ENCODE measurements around the gene FGFBP2. TPM values are rescaled to one million over a fixed set of nuclear protein-coding genes. Genes with fewer than 3 reads are reported as not detected.

The FGFBP2 gene
- total RNA-seq, 1 experiment from 2014 or later = not detected

- Histone ChIP-seq H3K36me3 (replicated peaks; ENCODE audit: control insufficient read depth, insufficient read depth, low read length) (no peaks in the 10 kb centered on the region), H3K27me3 (ENCODE audit: control insufficient read depth, insufficient read depth, low read length) (no peaks in the 10 kb centered on the region), H3K4me3 (ENCODE audit: insufficient read depth, low read depth, low read length) (no peak overlapping the region)
- no peak for DNase-seq
Observed at GRCh38 chr4:15953625-15954024, 9.3 kb downstream of the FGFBP2 start.

GRCh38 chr4:15951781-15952180 is 11.2 kb downstream of the FGFBP2 start:
- no peak for DNase-seq
- Histone ChIP-seq H3K36me3 (replicated peaks; ENCODE audit: control insufficient read depth, insufficient read depth, low read length) (no peaks in the 10 kb centered on the region), H3K27me3 (ENCODE audit: control insufficient read depth, insufficient read depth, low read length) (no peaks in the 10 kb centered on the region), H3K4me3 (ENCODE audit: insufficient read depth, low read depth, low read length) (no peak overlapping the region)

GRCh38 chr4:15948826-15949225 is 14.1 kb downstream of the FGFBP2 start:
- H3K4me3 ChIP-seq (ENCODE audit: insufficient read depth, low read depth, low read length) = no peak overlapping the region
- H3K27me3 ChIP-seq (ENCODE audit: control insufficient read depth, insufficient read depth, low read length) = no peaks in the 10 kb centered on the region
- no peaks in the 10 kb centered on the region for H3K36me3 ChIP-seq (replicated peaks; ENCODE audit: control insufficient read depth, insufficient read depth, low read length)
- no peak for DNase-seq

- no peaks in the 10 kb centered on the region for H3K36me3 ChIP-seq (replicated peaks; ENCODE audit: control insufficient read depth, insufficient read depth, low read length)
- H3K4me3 ChIP-seq (ENCODE audit: insufficient read depth, low read depth, low read length) = no peak overlapping the region
- no peaks in the 10 kb centered on the region for H3K27me3 ChIP-seq (ENCODE audit: control insufficient read depth, insufficient read depth, low read length)
- no peak for DNase-seq
Observed at GRCh38 chr4:15947684-15948083, 15.3 kb downstream of the FGFBP2 start.

- Histone ChIP-seq H3K4me3 (ENCODE audit: insufficient read depth, low read depth, low read length) (no peak overlapping the region), H3K36me3 (replicated peaks; ENCODE audit: control insufficient read depth, insufficient read depth, low read length) (no peaks in the 10 kb centered on the region), H3K27me3 (ENCODE audit: control insufficient read depth, insufficient read depth, low read length) (no peaks in the 10 kb centered on the region)
- no peak for DNase-seq
Observed at GRCh38 chr4:15945516-15945915, 17.5 kb downstream of the FGFBP2 start.

- no peak for DNase-seq
- no peaks in the 10 kb centered on the region for H3K27me3 ChIP-seq (ENCODE audit: control insufficient read depth, insufficient read depth, low read length)
- no peak overlapping the region for H3K4me3 ChIP-seq (ENCODE audit: insufficient read depth, low read depth, low read length)
- no peaks in the 10 kb centered on the region for H3K36me3 ChIP-seq (replicated peaks; ENCODE audit: control insufficient read depth, insufficient read depth, low read length)
Observed at GRCh38 chr4:15944895-15945294, 18.1 kb downstream of the FGFBP2 start.

- H3K4me3 ChIP-seq (ENCODE audit: insufficient read depth, low read depth, low read length) = no peak overlapping the region
- H3K27me3 ChIP-seq (ENCODE audit: control insufficient read depth, insufficient read depth, low read length) = no peaks in the 10 kb centered on the region
- no peak for DNase-seq
- H3K36me3 ChIP-seq (replicated peaks; ENCODE audit: control insufficient read depth, insufficient read depth, low read length) = no peaks in the 10 kb centered on the region
Observed at GRCh38 chr4:15942283-15942682, 20.7 kb downstream of the FGFBP2 start.

GRCh38 chr4:15938640-15939039 is 24.3 kb downstream of the FGFBP2 start, which contains the start of gene FGFBP1:
Gene FGFBP1, minus strand, starts transcription at chr4:15938740. Its CDS starts 2,108 bp downstream, at chr4:15936632.
- H3K4me3 ChIP-seq (ENCODE audit: insufficient read depth, low read depth, low read length) = no peak within 1 kb of the TSS
- H3K27me3 ChIP-seq (ENCODE audit: control insufficient read depth, insufficient read depth, low read length) = no peaks in the 10 kb centered on the region
- H3K36me3 ChIP-seq (replicated peaks; ENCODE audit: control insufficient read depth, insufficient read depth, low read length) = no peaks in the 10 kb centered on the region
- no peak for DNase-seq

- no peaks in the 10 kb centered on the region for H3K36me3 ChIP-seq (replicated peaks; ENCODE audit: control insufficient read depth, insufficient read depth, low read length)
- peak; percentile 49 for DNase-seq
- H3K4me3 ChIP-seq (ENCODE audit: insufficient read depth, low read depth, low read length) = no peak overlapping the region
- no peaks in the 10 kb centered on the region for H3K27me3 ChIP-seq (ENCODE audit: control insufficient read depth, insufficient read depth, low read length)
Observed at GRCh38 chr4:15938182-15938581, 24.8 kb downstream of the FGFBP2 start.

GRCh38 chr4:15936495-15936894 is 26.5 kb downstream of the FGFBP2 start:
- no peaks in the 10 kb centered on the region for H3K36me3 ChIP-seq (replicated peaks; ENCODE audit: control insufficient read depth, insufficient read depth, low read length)
- H3K4me3 ChIP-seq (ENCODE audit: insufficient read depth, low read depth, low read length) = no peak overlapping the region
- no peak for DNase-seq
- H3K27me3 ChIP-seq (ENCODE audit: control insufficient read depth, insufficient read depth, low read length) = no peaks in the 10 kb centered on the region

GRCh38 chr4:15935504-15936402 is 27.2 kb downstream of the FGFBP2 start:
- H3K27me3 ChIP-seq (ENCODE audit: control insufficient read depth, insufficient read depth, low read length) = no peaks in the 10 kb centered on the region
- no peaks in the 10 kb centered on the region for H3K36me3 ChIP-seq (replicated peaks; ENCODE audit: control insufficient read depth, insufficient read depth, low read length)
- H3K4me3 ChIP-seq (ENCODE audit: insufficient read depth, low read depth, low read length) = no peak overlapping the region
- DNase-seq = no peak

- DNase-seq = no peak
- H3K4me3 ChIP-seq (ENCODE audit: insufficient read depth, low read depth, low read length) = no peak overlapping the region
- H3K36me3 ChIP-seq (replicated peaks; ENCODE audit: control insufficient read depth, insufficient read depth, low read length) = no peaks in the 10 kb centered on the region
- H3K27me3 ChIP-seq (ENCODE audit: control insufficient read depth, insufficient read depth, low read length) = no peaks in the 10 kb centered on the region
Observed at GRCh38 chr4:15934259-15934658, 28.7 kb downstream of the FGFBP2 start.

- no peak for DNase-seq
- H3K36me3 ChIP-seq (replicated peaks; ENCODE audit: control insufficient read depth, insufficient read depth, low read length) = no peaks in the 10 kb centered on the region
- H3K27me3 ChIP-seq (ENCODE audit: control insufficient read depth, insufficient read depth, low read length) = no peaks in the 10 kb centered on the region
- H3K4me3 ChIP-seq (ENCODE audit: insufficient read depth, low read depth, low read length) = no peak overlapping the region
Observed at GRCh38 chr4:15931451-15932210, 31.3 kb downstream of the FGFBP2 start.

GRCh38 chr4:15930314-15930713 is 32.7 kb downstream of the FGFBP2 start:
- DNase-seq = no peak
- Histone ChIP-seq H3K27me3 (ENCODE audit: control insufficient read depth, insufficient read depth, low read length) (no peaks in the 10 kb centered on the region), H3K4me3 (ENCODE audit: insufficient read depth, low read depth, low read length) (no peak overlapping the region), H3K36me3 (replicated peaks; ENCODE audit: control insufficient read depth, insufficient read depth, low read length) (no peaks in the 10 kb centered on the region)

- Histone ChIP-seq H3K4me3 (ENCODE audit: insufficient read depth, low read depth, low read length) (no peak overlapping the region), H3K27me3 (ENCODE audit: control insufficient read depth, insufficient read depth, low read length) (no peaks in the 10 kb centered on the region), H3K36me3 (replicated peaks; ENCODE audit: control insufficient read depth, insufficient read depth, low read length) (no peaks in the 10 kb centered on the region)
- DNase-seq = no peak
Observed at GRCh38 chr4:15929540-15929939, 33.4 kb downstream of the FGFBP2 start.

All from H7 (cell line).